Muscle of leg (tissue), 11 donors: Measurements from ENCODE around the gene PDLIM4. TPM values are rescaled to one million over a fixed set of nuclear protein-coding genes. Genes with fewer than 3 reads are reported as not detected.

ENCODE experiments used
- DNase-seq: peaks from one replicate; pipeline ENCODE4 v3.0.0; 2013
- H3K27ac ChIP-seq: one replicate; pipeline ENCODE4 v1.5.1; 2013; ENCODE audit warnings: mild to moderate bottlenecking, low read length, control low read depth
- H3K27me3 ChIP-seq: one replicate; pipeline ENCODE4 v1.6.1; 2013; ENCODE audit warnings: low read length; ENCODE audit not compliant: control insufficient read depth, insufficient read depth
- H3K36me3 ChIP-seq: one replicate; pipeline ENCODE4 v1.6.1; 2013; ENCODE audit warnings: low read length; ENCODE audit not compliant: control insufficient read depth, insufficient read depth
- H3K4me1 ChIP-seq: one replicate; pipeline ENCODE4 v1.6.1; 2013; ENCODE audit warnings: low read length; ENCODE audit not compliant: control insufficient read depth, insufficient read depth
- H3K4me3 ChIP-seq: one replicate; pipeline ENCODE4 v1.5.1; 2013; ENCODE audit warnings: low read length, control low read depth
- H3K9me3 ChIP-seq: replicated peaks from 2 replicates; pipeline ENCODE4 v1.6.1; 2013; ENCODE audit warnings: low read depth, low read length; ENCODE audit not compliant: control insufficient read depth
- WGBS: methylation state at CpG from one replicate; pipeline ENCODE4 v1.1.5; 2013; ENCODE audit warnings: missing lambda C conversion rate; ENCODE audit not compliant: insufficient coverage; 5-methylcytosine and 5-hydroxymethylcytosine counted together
- polyA plus RNA-seq, 8 donors: library from polyadenylated mRNA; unstranded; fragments of 120-200 nt; gene quantifications; one replicate each; pipeline versions ENCODE4 v1.2.1 to v1.2.3, GENCODE V29; 2013; ENCODE audit warnings: inconsistent platforms in 1 of 8, low replicate concordance in 1 of 8; ENCODE audit not compliant: insufficient read length in 8 of 8, insufficient read depth in 1 of 8
- total RNA-seq: library from RNA; stranded (reverse); fragments of 120-200 nt; gene quantifications from one replicate; pipeline ENCODE4 v1.2.4, GENCODE V29; 2013

PDLIM4 gene
- total and polyA plus RNA-seq, 9 donors: 29.7 to 84.3 (median 60.9) TPM

GRCh38 chr5:132215329-132215728, 42.2 kb upstream of the PDLIM4 start:
- WGBS: 0% methylated on average over 5 of the region's 5 CpGs
- Histone ChIP-seq H3K4me1 (peaks cover 55% of the 10 kb centered on the region), H3K36me3 (peaks cover 56% of the 10 kb centered on the region), H3K9me3 (no peaks in the 10 kb centered on the region), H3K27ac (peak overlapping the region; percentile 72), H3K27me3 (no peaks in the 10 kb centered on the region), H3K4me3 (no peak overlapping the region)
- DNase-seq: peak; percentile 94

DNA sequence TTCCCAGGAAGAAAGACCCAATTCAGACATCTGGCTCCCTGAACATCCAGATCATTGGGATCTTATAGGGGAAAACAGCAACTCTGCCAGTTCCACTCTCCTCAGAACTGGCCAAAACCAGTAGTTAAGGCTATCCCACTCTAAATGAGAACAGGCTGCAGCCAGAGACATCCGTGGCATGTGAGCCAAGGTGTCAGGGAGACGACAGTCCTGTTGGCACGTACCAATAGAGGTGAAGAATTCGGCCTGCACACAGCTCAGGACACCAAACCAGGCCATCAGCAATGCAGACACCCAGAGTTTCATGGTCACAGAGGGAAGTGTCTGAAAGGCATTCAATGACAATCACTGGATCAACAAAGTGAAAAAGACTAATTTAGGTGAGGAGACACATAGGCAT, 39.2 kb upstream of the PDLIM4 start:
- Histone ChIP-seq H3K27me3 (no peaks in the 10 kb centered on the region), H3K9me3 (no peaks in the 10 kb centered on the region), H3K27ac (no peak overlapping the region), H3K36me3 (peaks cover 29% of the 10 kb centered on the region), H3K4me1 (peaks cover 57% of the 10 kb centered on the region), H3K4me3 (no peak overlapping the region)
- no peak for DNase-seq
- 83% methylated on average over 3 of the region's 4 CpGs for WGBS

GRCh38 chr5:132219289-132219970, 38.1 kb upstream of the PDLIM4 start:
- Histone ChIP-seq H3K4me1 (peaks cover 61% of the 10 kb centered on the region), H3K4me3 (no peak overlapping the region), H3K27me3 (no peaks in the 10 kb centered on the region), H3K36me3 (peaks cover 18% of the 10 kb centered on the region), H3K9me3 (no peaks in the 10 kb centered on the region), H3K27ac (no peak overlapping the region)
- no peak for DNase-seq
- WGBS: 91% methylated on average over 5 of the region's 6 CpGs

DNA sequence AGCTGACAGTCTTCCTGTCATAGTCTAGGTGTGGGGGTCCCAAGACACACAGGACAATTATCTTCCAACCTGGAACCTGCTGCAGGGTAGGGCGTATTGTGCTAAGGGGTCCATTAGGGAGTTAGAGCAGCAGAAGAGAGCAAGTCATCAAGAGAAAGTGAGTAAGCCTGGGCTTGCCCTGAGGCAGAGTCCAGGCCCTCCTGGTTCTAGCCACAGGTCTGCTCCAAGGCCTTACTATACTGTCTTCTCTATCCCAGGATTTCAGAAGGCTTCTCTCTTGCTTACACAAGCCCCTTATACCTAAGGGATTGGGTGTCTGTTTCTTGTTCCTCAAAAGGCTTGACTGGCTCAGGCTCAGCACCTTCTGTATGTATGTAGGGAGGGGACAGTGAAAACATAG, 37.5 kb upstream of the PDLIM4 start:
- no peaks in the 10 kb centered on the region for H3K9me3 ChIP-seq
- no peak overlapping the region for H3K4me3 ChIP-seq
- H3K27ac ChIP-seq: no peak overlapping the region
- peaks cover 14% of the 10 kb centered on the region for H3K36me3 ChIP-seq
- WGBS: no CpG with 5 or more reads among the region's 1 CpG
- H3K4me1 ChIP-seq: peaks cover 61% of the 10 kb centered on the region
- no peaks in the 10 kb centered on the region for H3K27me3 ChIP-seq
- DNase-seq: no peak

- DNase-seq: no peak
- WGBS: 37% methylated on average over 2 of the region's 2 CpGs
- no peaks in the 10 kb centered on the region for H3K27me3 ChIP-seq
- H3K36me3 ChIP-seq: peaks cover 14% of the 10 kb centered on the region
- peaks cover 61% of the 10 kb centered on the region for H3K4me1 ChIP-seq
- H3K4me3 ChIP-seq: no peak overlapping the region
- no peaks in the 10 kb centered on the region for H3K9me3 ChIP-seq
- no peak overlapping the region for H3K27ac ChIP-seq
Measured at GRCh38 chr5:132220491-132220890, 37.0 kb upstream of the PDLIM4 start.

DNA sequence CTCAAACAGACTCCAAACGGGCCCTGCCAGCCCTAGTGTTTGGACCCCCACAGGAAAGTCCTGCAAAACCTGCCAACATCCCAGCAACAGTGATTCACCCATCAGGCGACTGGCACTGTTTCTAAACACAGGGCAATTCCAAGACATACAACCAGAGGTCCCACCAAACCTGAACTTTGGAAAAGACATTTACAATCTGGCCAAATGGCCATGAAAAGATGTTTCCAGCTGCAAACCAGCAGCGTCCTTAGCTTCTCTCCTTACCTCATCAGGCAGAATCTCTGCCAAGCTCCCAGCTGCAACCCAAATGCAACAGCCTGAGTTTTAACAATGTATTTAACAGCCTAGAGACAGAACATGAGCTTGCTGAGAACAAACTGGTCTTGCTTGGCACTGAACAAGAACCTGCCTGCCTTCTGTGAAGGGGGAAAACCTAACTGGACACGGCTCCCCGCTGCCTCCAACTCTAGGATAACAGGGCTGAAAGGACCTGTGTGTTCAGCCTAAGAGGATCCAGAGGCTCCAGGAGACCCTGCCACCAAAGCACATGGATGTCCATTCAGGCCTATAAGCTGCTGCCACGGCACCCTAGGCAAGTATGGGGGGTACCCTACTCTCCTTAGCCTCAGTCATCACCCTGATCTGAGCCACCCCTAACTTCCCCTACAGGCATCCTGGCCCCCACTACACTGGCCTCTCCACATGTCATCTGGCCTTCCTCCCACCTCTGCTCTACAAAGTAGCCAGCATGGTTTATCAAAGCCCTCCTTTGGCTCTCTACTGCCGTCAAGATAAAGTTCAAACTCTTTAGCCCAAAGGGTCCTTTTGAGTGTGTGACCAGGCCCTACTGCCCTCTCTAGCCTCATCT, 35.5 kb upstream of the PDLIM4 start:
- no peaks in the 10 kb centered on the region for H3K9me3 ChIP-seq
- peak; percentile 99 for DNase-seq
- H3K27ac ChIP-seq: peak overlapping the region; percentile 93
- WGBS: 23% methylated on average over 6 of the region's 7 CpGs
- H3K4me1 ChIP-seq: peaks cover 74% of the 10 kb centered on the region
- peaks cover 12% of the 10 kb centered on the region for H3K36me3 ChIP-seq
- no peak overlapping the region for H3K4me3 ChIP-seq
- peaks cover 3% of the 10 kb centered on the region for H3K27me3 ChIP-seq

DNA sequence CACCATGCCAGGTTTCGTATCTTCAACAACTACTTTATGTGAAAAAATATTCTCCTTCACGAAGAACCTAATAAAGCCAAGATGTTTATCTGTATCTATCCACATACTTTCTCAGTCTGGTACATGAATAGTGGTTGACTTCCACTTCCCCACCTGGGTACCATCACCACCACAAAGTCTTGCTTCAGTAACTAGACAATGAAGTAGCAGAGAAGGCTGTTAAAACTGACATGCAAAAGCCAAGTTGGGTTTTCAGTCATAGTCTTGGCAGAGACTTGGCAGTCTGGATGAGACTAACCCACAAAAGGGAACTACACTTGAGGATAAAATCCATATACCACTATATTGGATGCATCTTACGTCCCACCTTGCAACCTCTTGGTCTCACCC, 34.9 kb upstream of the PDLIM4 start:
- H3K4me3 ChIP-seq: no peak overlapping the region
- peak overlapping the region; percentile 93 for H3K27ac ChIP-seq
- peaks cover 78% of the 10 kb centered on the region for H3K4me1 ChIP-seq
- DNase-seq: no peak
- peaks cover 6% of the 10 kb centered on the region for H3K36me3 ChIP-seq
- peaks cover 3% of the 10 kb centered on the region for H3K27me3 ChIP-seq
- no peaks in the 10 kb centered on the region for H3K9me3 ChIP-seq
- 93% methylated on average over 2 of the region's 3 CpGs for WGBS

GRCh38 chr5:132223861-132224260, 33.6 kb upstream of the PDLIM4 start:
- H3K4me3 ChIP-seq: no peak overlapping the region
- no peak overlapping the region for H3K27ac ChIP-seq
- peaks cover 84% of the 10 kb centered on the region for H3K4me1 ChIP-seq
- H3K9me3 ChIP-seq: no peaks in the 10 kb centered on the region
- peaks cover 8% of the 10 kb centered on the region for H3K27me3 ChIP-seq
- H3K36me3 ChIP-seq: no peaks in the 10 kb centered on the region
- DNase-seq: no peak
- WGBS: 89% methylated on average over 2 of the region's 2 CpGs

- H3K4me1 ChIP-seq: peaks cover 85% of the 10 kb centered on the region
- WGBS: no CpG with 5 or more reads among the region's 1 CpG
- peak; percentile 69 for DNase-seq
- H3K9me3 ChIP-seq: no peaks in the 10 kb centered on the region
- peaks cover 11% of the 10 kb centered on the region for H3K27me3 ChIP-seq
- no peaks in the 10 kb centered on the region for H3K36me3 ChIP-seq
- no peak overlapping the region for H3K4me3 ChIP-seq
- H3K27ac ChIP-seq: peak overlapping the region; percentile 86
Measured at GRCh38 chr5:132224716-132225115, 32.8 kb upstream of the PDLIM4 start.

DNA sequence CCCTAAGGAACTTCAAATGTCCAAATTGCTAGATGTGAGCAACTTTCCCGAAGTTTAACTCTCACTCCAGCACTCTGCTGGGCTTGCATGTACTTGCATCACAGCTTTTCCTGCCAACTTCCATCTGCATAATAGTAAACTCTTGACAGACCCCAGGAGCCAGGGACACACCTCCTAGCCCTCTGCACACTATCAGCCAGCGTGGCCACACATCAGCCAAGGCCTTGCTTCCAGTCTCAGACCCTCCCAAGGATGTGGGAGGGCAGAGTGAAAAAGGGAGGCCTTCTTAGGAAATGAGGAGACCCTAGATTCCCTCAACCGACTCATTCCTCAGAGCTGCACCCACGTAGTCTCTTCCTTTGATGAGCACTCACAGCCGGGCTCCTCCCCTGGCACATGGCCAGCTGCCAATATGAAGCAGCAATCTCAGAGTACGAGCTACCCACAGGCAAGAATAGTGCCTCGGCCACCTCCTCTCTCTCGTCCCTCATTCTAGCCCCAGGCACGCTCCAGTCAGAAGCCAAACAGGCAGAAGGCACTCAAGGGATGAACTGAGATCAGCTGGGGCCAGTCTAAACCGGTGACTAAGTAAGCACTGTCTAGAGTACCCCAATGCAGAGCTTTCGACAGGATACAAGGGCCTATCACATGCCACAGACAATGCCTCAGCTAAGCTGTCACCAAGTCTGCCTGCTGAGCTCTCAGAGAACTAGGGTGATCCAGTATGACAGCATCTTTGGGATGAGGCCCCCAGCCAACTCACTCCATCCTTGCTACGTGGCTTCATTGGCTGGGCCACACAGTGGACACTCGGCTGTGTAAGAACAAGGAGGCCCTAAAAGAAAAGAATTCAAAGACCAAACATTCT, 32.1 kb upstream of the PDLIM4 start:
- Histone ChIP-seq H3K4me3 (peak overlapping the region; percentile 3), H3K36me3 (no peaks in the 10 kb centered on the region), H3K27ac (peak overlapping the region; percentile 86), H3K4me1 (peaks cover 79% of the 10 kb centered on the region), H3K9me3 (no peaks in the 10 kb centered on the region), H3K27me3 (peaks cover 11% of the 10 kb centered on the region)
- WGBS: 39% methylated on average over 10 of the region's 13 CpGs
- DNase-seq: peak; percentile 94
